WTC11 (cell line): Measurements from ENCODE around the gene TBL1X.

ENCODE experiments used
- CREM ChIP-seq: sonication (generic); formaldehyde crosslinking; IDR thresholded peaks from 2 replicates; pipeline ENCODE4 v1.8.1; 2022; ENCODE audit warnings: mild to moderate bottlenecking, missing genetic modification reagents, moderate library complexity
- ESRRA ChIP-seq: sonication (generic); formaldehyde crosslinking; IDR thresholded peaks from 2 replicates; pipeline ENCODE4 v1.8.1; 2022; ENCODE audit warnings: mild to moderate bottlenecking, missing genetic modification reagents, borderline replicate concordance
- IRF2 ChIP-seq: sonication (generic); formaldehyde crosslinking; IDR thresholded peaks from 2 replicates; pipeline ENCODE4 v1.8.0; 2022; ENCODE audit warnings: low read depth, missing genetic modification reagents, borderline replicate concordance
- NFYB ChIP-seq: sonication (generic); formaldehyde crosslinking; conservative IDR thresholded peaks from 2 replicates; pipeline ENCODE4 v1.8.0; 2022; ENCODE audit warnings: low read depth, missing genetic modification reagents
- RELA ChIP-seq: sonication (generic); formaldehyde crosslinking; IDR thresholded peaks from 2 replicates; pipeline ENCODE4 v1.8.1; 2022; ENCODE audit warnings: missing genetic modification reagents, mild to moderate bottlenecking, borderline replicate concordance
- ZBTB21 ChIP-seq: sonication (generic); formaldehyde crosslinking; IDR thresholded peaks from 2 replicates; pipeline ENCODE4 v1.8.1; 2023; ENCODE audit warnings: mild to moderate bottlenecking, missing genetic modification reagents, borderline replicate concordance
- TF ChIP-seq, protein P1 (sequence below): fragments of 200-600 bp; IDR thresholded peaks from 2 replicates; pipeline ENCODE4 v1.8.0; 2022; ENCODE audit warnings: antibody characterized with exemption
- TF ChIP-seq, protein P2 (sequence below): sonication (generic); formaldehyde crosslinking; conservative IDR thresholded peaks from 2 replicates; pipeline ENCODE4 v1.8.1; 2022; ENCODE audit warnings: mild to moderate bottlenecking, missing genetic modification reagents
- TF ChIP-seq, protein P3 (sequence below): sonication (generic); formaldehyde crosslinking; IDR thresholded peaks from 2 replicates; pipeline ENCODE4 v1.8.1; 2023; ENCODE audit warnings: mild to moderate bottlenecking, missing genetic modification reagents
- TF ChIP-seq, protein P4 (sequence below): sonication (generic); formaldehyde crosslinking; IDR thresholded peaks from 2 replicates; pipeline ENCODE4 v1.8.1; 2023; ENCODE audit warnings: mild to moderate bottlenecking, moderate library complexity, missing genetic modification reagents
- TF ChIP-seq, protein P5 (sequence below): sonication (generic); formaldehyde crosslinking; IDR thresholded peaks from 2 replicates; pipeline ENCODE4 v1.8.0; 2022; ENCODE audit warnings: mild to moderate bottlenecking, missing genetic modification reagents

- TF ChIP-seq, protein P1, sequence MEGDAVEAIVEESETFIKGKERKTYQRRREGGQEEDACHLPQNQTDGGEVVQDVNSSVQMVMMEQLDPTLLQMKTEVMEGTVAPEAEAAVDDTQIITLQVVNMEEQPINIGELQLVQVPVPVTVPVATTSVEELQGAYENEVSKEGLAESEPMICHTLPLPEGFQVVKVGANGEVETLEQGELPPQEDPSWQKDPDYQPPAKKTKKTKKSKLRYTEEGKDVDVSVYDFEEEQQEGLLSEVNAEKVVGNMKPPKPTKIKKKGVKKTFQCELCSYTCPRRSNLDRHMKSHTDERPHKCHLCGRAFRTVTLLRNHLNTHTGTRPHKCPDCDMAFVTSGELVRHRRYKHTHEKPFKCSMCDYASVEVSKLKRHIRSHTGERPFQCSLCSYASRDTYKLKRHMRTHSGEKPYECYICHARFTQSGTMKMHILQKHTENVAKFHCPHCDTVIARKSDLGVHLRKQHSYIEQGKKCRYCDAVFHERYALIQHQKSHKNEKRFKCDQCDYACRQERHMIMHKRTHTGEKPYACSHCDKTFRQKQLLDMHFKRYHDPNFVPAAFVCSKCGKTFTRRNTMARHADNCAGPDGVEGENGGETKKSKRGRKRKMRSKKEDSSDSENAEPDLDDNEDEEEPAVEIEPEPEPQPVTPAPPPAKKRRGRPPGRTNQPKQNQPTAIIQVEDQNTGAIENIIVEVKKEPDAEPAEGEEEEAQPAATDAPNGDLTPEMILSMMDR: no peak
- TF ChIP-seq NFYB (CRISPR knock-in tag): no peak
- TF ChIP-seq, protein P2, sequence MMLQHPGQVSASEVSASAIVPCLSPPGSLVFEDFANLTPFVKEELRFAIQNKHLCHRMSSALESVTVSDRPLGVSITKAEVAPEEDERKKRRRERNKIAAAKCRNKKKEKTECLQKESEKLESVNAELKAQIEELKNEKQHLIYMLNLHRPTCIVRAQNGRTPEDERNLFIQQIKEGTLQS (CRISPR knock-in tag): no peak
- TF ChIP-seq, protein P3, sequence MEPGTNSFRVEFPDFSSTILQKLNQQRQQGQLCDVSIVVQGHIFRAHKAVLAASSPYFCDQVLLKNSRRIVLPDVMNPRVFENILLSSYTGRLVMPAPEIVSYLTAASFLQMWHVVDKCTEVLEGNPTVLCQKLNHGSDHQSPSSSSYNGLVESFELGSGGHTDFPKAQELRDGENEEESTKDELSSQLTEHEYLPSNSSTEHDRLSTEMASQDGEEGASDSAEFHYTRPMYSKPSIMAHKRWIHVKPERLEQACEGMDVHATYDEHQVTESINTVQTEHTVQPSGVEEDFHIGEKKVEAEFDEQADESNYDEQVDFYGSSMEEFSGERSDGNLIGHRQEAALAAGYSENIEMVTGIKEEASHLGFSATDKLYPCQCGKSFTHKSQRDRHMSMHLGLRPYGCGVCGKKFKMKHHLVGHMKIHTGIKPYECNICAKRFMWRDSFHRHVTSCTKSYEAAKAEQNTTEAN (CRISPR knock-in tag): no peak
- TF ChIP-seq ESRRA (CRISPR knock-in tag): no peak
- TF ChIP-seq, protein P4, sequence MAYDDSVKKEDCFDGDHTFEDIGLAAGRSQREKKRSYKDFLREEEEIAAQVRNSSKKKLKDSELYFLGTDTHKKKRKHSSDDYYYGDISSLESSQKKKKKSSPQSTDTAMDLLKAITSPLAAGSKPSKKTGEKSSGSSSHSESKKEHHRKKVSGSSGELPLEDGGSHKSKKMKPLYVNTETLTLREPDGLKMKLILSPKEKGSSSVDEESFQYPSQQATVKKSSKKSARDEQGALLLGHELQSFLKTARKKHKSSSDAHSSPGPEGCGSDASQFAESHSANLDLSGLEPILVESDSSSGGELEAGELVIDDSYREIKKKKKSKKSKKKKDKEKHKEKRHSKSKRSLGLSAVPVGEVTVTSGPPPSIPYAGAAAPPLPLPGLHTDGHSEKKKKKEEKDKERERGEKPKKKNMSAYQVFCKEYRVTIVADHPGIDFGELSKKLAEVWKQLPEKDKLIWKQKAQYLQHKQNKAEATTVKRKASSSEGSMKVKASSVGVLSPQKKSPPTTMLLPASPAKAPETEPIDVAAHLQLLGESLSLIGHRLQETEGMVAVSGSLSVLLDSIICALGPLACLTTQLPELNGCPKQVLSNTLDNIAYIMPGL (CRISPR knock-in tag): no peak
- TF ChIP-seq IRF2: no peak
- TF ChIP-seq, protein P5, sequence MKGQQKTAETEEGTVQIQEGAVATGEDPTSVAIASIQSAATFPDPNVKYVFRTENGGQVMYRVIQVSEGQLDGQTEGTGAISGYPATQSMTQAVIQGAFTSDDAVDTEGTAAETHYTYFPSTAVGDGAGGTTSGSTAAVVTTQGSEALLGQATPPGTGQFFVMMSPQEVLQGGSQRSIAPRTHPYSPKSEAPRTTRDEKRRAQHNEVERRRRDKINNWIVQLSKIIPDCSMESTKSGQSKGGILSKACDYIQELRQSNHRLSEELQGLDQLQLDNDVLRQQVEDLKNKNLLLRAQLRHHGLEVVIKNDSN (CRISPR knock-in tag): no peak
- TF ChIP-seq ZBTB21 (CRISPR knock-in tag): no peak
- TF ChIP-seq CREM (CRISPR knock-in tag): no peak
- TF ChIP-seq RELA (CRISPR knock-in tag): no peak
Observed at GRCh38 chrX:9429767-9430166, 35.1 kb upstream of the TBL1X start.
